H1 (cell line): ENCODE results near the gene STARD4. TPM values are rescaled to one million over a fixed set of nuclear protein-coding genes. Genes with fewer than 3 reads are reported as not detected.
A peak's percentile ranks its signal among the peaks of the same experiment; 100 is the strongest.

Experiments
- CTCF ChIA-PET: fragments of 300-600 bp; sonication (Branson Sonifier 250); formaldehyde crosslinking; loops from one replicate; lab custom pipeline; 2021; ENCODE audit not compliant: partially characterized antibody; lab: Charles Lee
- POLR2A ChIA-PET: fragments of 300-600 bp; sonication (Branson Sonifier 250); formaldehyde crosslinking; loops from one replicate; lab custom pipeline; 2021; ENCODE audit warnings: inconsistent platforms; ENCODE audit not compliant: partially characterized antibody; lab: Charles Lee
- DNase-seq, 2 experiments: peaks; one replicate each; pipeline versions ENCODE4 v3.0.0 to v3.0.0-alpha.2; 2010 to 2022; ENCODE audit warnings: low spot score in 2 of 2, low read depth in 1 of 2, mixed read lengths in 1 of 2
- FAIRE-seq: peaks from 2 replicates; lab custom pipeline; 2011; peaks lifted over from hg19 to GRCh38; lab: Jason Lieb, UNC
- H2AFZ ChIP-seq: 2 replicates; pipeline ENCODE4 v1.8.1; 2012; ENCODE audit warnings: low read length, inconsistent platforms
- H2AK5ac ChIP-seq: 2 replicates; pipeline ENCODE4 v1.6.1; 2013; ENCODE audit warnings: low read depth, low read length
- H2BK120ac ChIP-seq: replicated peaks from 2 replicates; pipeline ENCODE3; 2013; ENCODE audit warnings: low read depth, low read length, inconsistent platforms
- H2BK12ac ChIP-seq: 2 replicates; pipeline ENCODE4 v1.6.1; 2013; ENCODE audit warnings: low read depth, low read length
- H2BK15ac ChIP-seq: 2 replicates; pipeline ENCODE4 v1.6.1; 2013; ENCODE audit warnings: low read length
- H2BK20ac ChIP-seq: 2 replicates; pipeline ENCODE4 v1.6.1; 2013; ENCODE audit warnings: low read length
- H2BK5ac ChIP-seq: 2 replicates; pipeline ENCODE4 v1.6.1; 2013; ENCODE audit warnings: low read depth, low read length
- H3K14ac ChIP-seq: 2 replicates; pipeline ENCODE4 v1.6.1; 2013; ENCODE audit warnings: inconsistent platforms; ENCODE audit not compliant: insufficient read length
- H3K18ac ChIP-seq: 2 replicates; pipeline ENCODE4 v1.6.1; 2013; ENCODE audit warnings: low read length; ENCODE audit errors: extremely low read depth
- H3K23ac ChIP-seq: 2 replicates; pipeline ENCODE4 v1.6.1; 2013; ENCODE audit warnings: inconsistent platforms; ENCODE audit not compliant: insufficient read length
- H3K23me2 ChIP-seq: 2 replicates; pipeline ENCODE4 v1.6.1; 2013; ENCODE audit warnings: low read depth, low read length
- H3K27ac ChIP-seq: 2 replicates; pipeline ENCODE4 v1.6.1; 2011; ENCODE audit warnings: low read depth, low read length, inconsistent platforms
- H3K27me3 ChIP-seq, 4 experiments: replicated peaks in 1 of 4; 1 replicate in 1 of 4; 2 replicates in 3 of 4; pipeline versions ENCODE4 v1.6.1 to v1.8.1; 2011 to 2013; ENCODE audit warnings: low read length in 3 of 4, mild to moderate bottlenecking in 3 of 4, inconsistent platforms in 2 of 4, mixed read lengths in 2 of 4, moderate library complexity in 1 of 4; ENCODE audit not compliant: control insufficient read depth in 3 of 4, insufficient read depth in 3 of 4; ENCODE audit errors: extremely low read depth in 1 of 4
- H3K36me3 ChIP-seq, 4 experiments: 2 replicates each; pipeline versions ENCODE4 v1.6.1 to v1.8.1; 2011 to 2013; ENCODE audit warnings: mild to moderate bottlenecking in 4 of 4, low read length in 3 of 4, moderate library complexity in 2 of 4, control low read depth in 1 of 4, inconsistent platforms in 1 of 4; ENCODE audit not compliant: insufficient read depth in 4 of 4, control insufficient read depth in 2 of 4
- H3K4ac ChIP-seq: replicated peaks from 2 replicates; pipeline ENCODE3; 2013; ENCODE audit warnings: low read length, low read depth, mixed read lengths, inconsistent platforms; ENCODE audit not compliant: insufficient read length
- H3K4me1 ChIP-seq, 4 experiments: replicated peaks in 1 of 4; 1 replicate in 1 of 4; 2 replicates in 3 of 4; pipeline versions ENCODE4 v1.6.1 to v1.8.1; 2011 to 2013; ENCODE audit warnings: low read length in 3 of 4, inconsistent platforms in 2 of 4, mixed read lengths in 1 of 4; ENCODE audit not compliant: insufficient read depth in 4 of 4, control insufficient read depth in 3 of 4
- H3K4me2 ChIP-seq, 2 experiments: 2 replicates each; pipeline versions ENCODE4 v1.6.1 to v1.8.1; 2011 to 2013; ENCODE audit warnings: low read depth in 2 of 2, low read length in 2 of 2, control low read depth in 1 of 2, inconsistent platforms in 1 of 2, mild to moderate bottlenecking in 1 of 2; ENCODE audit not compliant: insufficient read depth in 1 of 2
- H3K4me3 ChIP-seq, 4 experiments: fragments of 200-600, 300-600 bp in 1 of 4; sonication (generic), shearing (Covaris generic), sonication (Bioruptor Twin) in 1 of 4; 2 replicates each; pipeline versions ENCODE4 v1.5.1 to v1.8.1; 2011 to 2016; ENCODE audit warnings: low read length in 4 of 4, low read depth in 3 of 4, control low read depth in 2 of 4, inconsistent platforms in 2 of 4, mild to moderate bottlenecking in 2 of 4, mixed read lengths in 1 of 4, moderate library complexity in 1 of 4; ENCODE audit not compliant: insufficient read depth in 2 of 4; ENCODE audit errors: extremely low read depth in 1 of 4
- H3K56ac ChIP-seq: replicated peaks from 2 replicates; pipeline ENCODE3; 2013; ENCODE audit warnings: low read depth, mild to moderate bottlenecking, mixed read lengths, low read length, inconsistent platforms; ENCODE audit not compliant: insufficient read length
- H3K79me1 ChIP-seq: 2 replicates; pipeline ENCODE4 v1.6.1; 2013; ENCODE audit warnings: low read depth, low read length, control low read depth
- H3K79me2 ChIP-seq, 2 experiments: 2 replicates each; pipeline versions ENCODE4 v1.6.1 to v1.8.1; 2012 to 2013; ENCODE audit warnings: low read length in 2 of 2, mild to moderate bottlenecking in 2 of 2, inconsistent platforms in 1 of 2; ENCODE audit not compliant: insufficient read depth in 2 of 2, control insufficient read depth in 1 of 2
- H3K9ac ChIP-seq, 4 experiments: replicated peaks in 1 of 4; 1 replicate in 1 of 4; 2 replicates in 3 of 4; pipeline versions ENCODE4 v1.6.1 to v1.8.1; 2011 to 2013; ENCODE audit warnings: low read depth in 3 of 4, low read length in 3 of 4, control low read depth in 2 of 4, mild to moderate bottlenecking in 2 of 4, moderate library complexity in 2 of 4, inconsistent platforms in 1 of 4; ENCODE audit errors: extremely low read depth in 1 of 4
- H3K9me3 ChIP-seq, 2 experiments: 2 replicates each; pipeline versions ENCODE4 v1.6.1 to v1.8.1; 2012 to 2013; ENCODE audit warnings: mild to moderate bottlenecking in 2 of 2, moderate library complexity in 2 of 2, control low read depth in 1 of 2, inconsistent platforms in 1 of 2, low read depth in 1 of 2, low read length in 1 of 2, mixed read lengths in 1 of 2; ENCODE audit not compliant: insufficient read depth in 2 of 2
- H4K20me1 ChIP-seq, 2 experiments: replicated peaks in 1 of 2; 2 replicates each; pipeline versions ENCODE3 to v1.8.1; 2011 to 2013; ENCODE audit warnings: inconsistent platforms in 2 of 2, low read length in 2 of 2, mild to moderate bottlenecking in 1 of 2; ENCODE audit not compliant: insufficient read depth in 2 of 2, control insufficient read depth in 1 of 2
- H4K5ac ChIP-seq: 2 replicates; pipeline ENCODE4 v1.6.1; 2013; ENCODE audit warnings: low read length, low read depth, mixed read lengths, inconsistent platforms; ENCODE audit not compliant: insufficient read length
- H4K8ac ChIP-seq: 2 replicates; pipeline ENCODE4 v1.8.0; 2013; ENCODE audit warnings: mild to moderate bottlenecking, moderate library complexity, low read length, inconsistent platforms; ENCODE audit not compliant: insufficient read depth; ENCODE audit errors: extremely low read depth
- H4K91ac ChIP-seq: replicated peaks from 2 replicates; pipeline ENCODE3; 2013; ENCODE audit warnings: low read length, mixed read lengths, inconsistent platforms; ENCODE audit not compliant: insufficient read length
- SP4 ChIP-seq: IDR thresholded peaks from 2 replicates; pipeline ENCODE4 v1.6.1; 2012; ENCODE audit warnings: low read length, inconsistent platforms
- WGBS, 2 experiments: shearing (Covaris generic) in 1 of 2; methylation state at CpG; one replicate each; pipeline versions ENCODE4 v1.1.6 to v1.1.7; 2013 to 2015; ENCODE audit warnings: low lambda C conversion rate in 2 of 2, mixed read lengths in 2 of 2, inconsistent platforms in 1 of 2, low coverage in 1 of 2, missing lambda C conversion rate in 1 of 2; ENCODE audit not compliant: insufficient replicate concordance in 2 of 2, insufficient coverage in 1 of 2, insufficient read length in 1 of 2; ENCODE audit errors: extremely low coverage in 1 of 2, missing lambda C conversion rate in 1 of 2; 5-methylcytosine and 5-hydroxymethylcytosine counted together
- polyA plus RNA-seq, 7 experiments: library from polyadenylated mRNA; depleted of rRNA in 3 of 7; stranded (reverse) in 5 of 7; unstranded in 2 of 7; fragments of >200 nt in 5 of 7; fragments of 200-250 nt in 2 of 7; gene quantifications; 1 replicate in 5 of 7; 2 replicates in 1 of 7; 4 replicates in 1 of 7; pipeline versions ENCODE4 v1.2.1 to v1.2.3, GENCODE V29; 2011 to 2013; ENCODE audit warnings: missing spikeins in 2 of 7, mixed read lengths in 2 of 7
- total RNA-seq: library from RNA; stranded (reverse); fragmentation: NEBNext Ultra II Directional; extraction: Animal tissue kit (Norgen Biotek cat#: 25700); gene quantifications from 2 replicates; pipeline ENCODE4 v1.2.1, GENCODE V29; 2021

STARD4 gene
- total and polyA plus RNA-seq, 2 of the 8 experiments (the other 6 are each of a cell fraction or from before 2014, with no cell fraction given) = 10.8 to 47.9 TPM

DNA sequence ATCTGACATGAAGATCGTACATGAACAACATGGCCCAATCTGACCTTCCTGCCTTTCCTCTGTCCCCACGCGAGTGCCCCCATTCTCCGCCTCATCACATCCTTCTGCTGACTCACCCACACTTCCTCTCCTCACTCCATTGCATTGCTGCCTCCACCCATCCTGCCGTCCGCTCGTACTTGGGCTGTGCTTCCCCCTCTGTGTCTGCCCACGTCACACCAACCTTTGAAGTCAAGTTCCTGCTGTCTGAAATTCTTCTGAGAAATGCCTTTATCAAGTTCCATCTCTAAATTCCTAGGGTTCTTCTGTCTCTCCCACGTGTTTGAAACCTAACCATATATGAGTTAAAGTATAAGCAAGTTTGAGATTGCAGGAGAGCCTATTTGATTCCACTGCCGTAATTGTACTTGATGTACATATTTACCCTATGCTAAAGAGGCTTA, 18.0 kb upstream of the STARD4 start:
- H2AFZ ChIP-seq = peak overlapping the region; percentile 78
- no peak overlapping the region for H3K4ac ChIP-seq
- no peaks in the 10 kb centered on the region for H3K27me3 ChIP-seq
- H2AK5ac ChIP-seq = no peak overlapping the region
- no peak for DNase-seq
- H3K4me2 ChIP-seq = no peak overlapping the region
- H2BK5ac ChIP-seq = no peak overlapping the region
- H2BK20ac ChIP-seq = no peak overlapping the region
- no peak overlapping the region for H3K23ac ChIP-seq
- H3K4me1 ChIP-seq = no peaks in the 10 kb centered on the region
- H4K5ac ChIP-seq = no peak overlapping the region
- H2BK12ac ChIP-seq = peak overlapping the region; percentile 94
- no peak overlapping the region for H2BK15ac ChIP-seq
- ChIA-PET POLR2A (no interaction called here), CTCF (interaction anchor here (0.6 to 3.5 kb wide), 11 partner anchors 9 to 631 kb away, joined by 3 to 50 read pairs (median 5); partner anchors contain the start of gene STARD4)
- H3K9ac ChIP-seq = no peak overlapping the region
- TF ChIP-seq SP4 = no peak
- no peak overlapping the region for H3K18ac ChIP-seq
- no peaks in the 10 kb centered on the region for H3K79me2 ChIP-seq
- no peaks in the 10 kb centered on the region for H3K36me3 ChIP-seq
- no peak for FAIRE-seq
- H3K14ac ChIP-seq = no peak overlapping the region
- no peak overlapping the region for H3K27ac ChIP-seq
- no peaks in the 10 kb centered on the region for H3K9me3 ChIP-seq
- H4K20me1 ChIP-seq = no peaks in the 10 kb centered on the region
- H2BK120ac ChIP-seq = no peak overlapping the region
- 95% methylated on average over 10 of the region's 10 CpGs; no CpG with 5 or more reads in 1 of the 2 experiments for WGBS, 2 experiments
- no peak overlapping the region for H4K8ac ChIP-seq
- no peaks in the 10 kb centered on the region for H3K23me2 ChIP-seq
- H3K4me3 ChIP-seq = no peak overlapping the region
- H4K91ac ChIP-seq = no peak overlapping the region
- no peak overlapping the region for H3K56ac ChIP-seq
- no peaks in the 10 kb centered on the region for H3K79me1 ChIP-seq
